KOPT-K1 (cell line): ENCODE data around the gene LSM7.

Source experiments
- H3K27ac ChIP-seq: fragments of 200-600 bp; sonication (generic); 2 replicates; pipeline ENCODE4 v1.5.1; 2016; ENCODE audit warnings: antibody characterized with exemption, mild to moderate bottlenecking, low read depth, low read length; ENCODE audit not compliant: poor library complexity, severe bottlenecking
- H3K36me3 ChIP-seq: fragments of 200-600 bp; sonication (generic); 2 replicates; pipeline ENCODE4 v1.5.1; 2017; ENCODE audit warnings: antibody characterized with exemption, mild to moderate bottlenecking, low read length, moderate library complexity; ENCODE audit not compliant: insufficient read depth
- H3K9me3 ChIP-seq: fragments of 200-600 bp; sonication (generic); 2 replicates; pipeline ENCODE4 v1.5.1; 2017; ENCODE audit warnings: antibody characterized with exemption, low read length, mild to moderate bottlenecking; ENCODE audit not compliant: insufficient read depth, poor library complexity, severe bottlenecking

Gene LSM7

DNA sequence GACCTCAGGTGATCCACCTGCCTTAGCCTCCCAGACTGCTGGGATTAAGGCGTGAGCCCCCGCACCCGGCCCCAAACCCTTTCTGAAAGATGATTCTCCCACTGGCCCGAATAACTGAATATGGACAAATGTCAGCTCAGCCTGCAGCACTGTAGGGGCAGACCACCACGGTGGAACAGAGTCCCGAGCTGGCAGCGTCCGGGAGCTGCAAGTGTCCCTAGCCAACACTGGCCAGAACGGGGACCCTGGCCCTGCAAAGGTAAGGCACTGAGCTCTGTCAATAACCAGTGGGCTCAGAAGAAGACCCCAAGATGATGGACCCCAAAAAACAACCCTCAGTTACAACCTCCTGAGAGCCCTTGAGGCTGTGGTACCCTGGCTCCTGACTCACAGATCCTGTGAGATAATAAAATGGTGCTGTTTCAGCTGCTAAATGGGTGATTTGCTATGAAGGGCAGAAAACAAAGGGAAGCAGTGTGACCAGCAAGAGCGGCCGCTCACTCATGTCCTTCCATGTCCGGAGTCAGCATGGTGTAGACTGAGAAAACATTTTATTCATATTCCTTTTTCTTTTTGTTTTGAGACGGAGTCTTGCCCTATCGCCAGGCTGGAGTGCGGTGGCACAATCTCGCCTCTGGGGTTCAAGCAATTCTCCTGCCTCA is 1.6 kb downstream of the LSM7 start:
- Histone ChIP-seq H3K36me3 (peaks cover 48% of the 10 kb centered on the region), H3K9me3 (no peaks in the 10 kb centered on the region), H3K27ac (peak overlapping the region; percentile 94)

DNA sequence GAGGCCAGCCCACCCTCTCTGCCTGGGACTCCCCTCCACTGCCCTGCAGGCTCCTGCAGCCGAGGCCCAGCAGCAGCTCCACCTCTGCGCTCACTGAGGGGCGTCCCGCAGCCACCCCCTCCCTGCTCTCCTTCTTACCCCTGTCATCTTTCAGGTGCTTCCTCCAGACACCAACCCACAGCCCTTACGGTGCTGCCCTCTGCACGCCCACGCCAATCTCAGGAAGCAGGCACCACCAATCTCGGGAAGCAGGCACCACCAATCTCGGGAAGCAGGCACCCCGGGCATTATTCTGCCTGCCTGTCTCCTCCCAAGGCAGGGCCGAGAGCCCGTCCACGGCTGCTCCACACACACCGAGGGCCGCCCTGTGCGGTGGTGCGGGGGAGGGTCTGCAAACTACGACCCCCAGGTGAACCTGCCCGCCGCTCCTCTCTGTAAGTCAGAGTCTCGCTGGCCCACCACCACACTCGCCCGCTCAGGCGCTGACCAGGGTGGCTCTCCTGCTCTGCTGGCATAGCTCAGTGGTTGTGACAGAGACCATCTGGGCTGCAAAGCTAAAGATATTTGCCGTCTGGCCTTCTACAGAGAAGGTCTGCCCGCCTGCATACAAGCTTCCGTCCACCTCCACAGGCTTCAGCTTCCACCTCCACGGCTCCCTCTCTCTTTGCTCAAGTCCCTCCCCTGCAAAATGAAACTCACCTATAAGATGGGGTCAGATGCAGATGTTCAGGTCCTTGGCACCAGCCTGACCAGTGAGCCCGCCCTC is 2.9 kb downstream of the LSM7 start:
- peaks cover 61% of the 10 kb centered on the region for H3K36me3 ChIP-seq
- no peak overlapping the region for H3K27ac ChIP-seq
- H3K9me3 ChIP-seq = no peaks in the 10 kb centered on the region

DNA sequence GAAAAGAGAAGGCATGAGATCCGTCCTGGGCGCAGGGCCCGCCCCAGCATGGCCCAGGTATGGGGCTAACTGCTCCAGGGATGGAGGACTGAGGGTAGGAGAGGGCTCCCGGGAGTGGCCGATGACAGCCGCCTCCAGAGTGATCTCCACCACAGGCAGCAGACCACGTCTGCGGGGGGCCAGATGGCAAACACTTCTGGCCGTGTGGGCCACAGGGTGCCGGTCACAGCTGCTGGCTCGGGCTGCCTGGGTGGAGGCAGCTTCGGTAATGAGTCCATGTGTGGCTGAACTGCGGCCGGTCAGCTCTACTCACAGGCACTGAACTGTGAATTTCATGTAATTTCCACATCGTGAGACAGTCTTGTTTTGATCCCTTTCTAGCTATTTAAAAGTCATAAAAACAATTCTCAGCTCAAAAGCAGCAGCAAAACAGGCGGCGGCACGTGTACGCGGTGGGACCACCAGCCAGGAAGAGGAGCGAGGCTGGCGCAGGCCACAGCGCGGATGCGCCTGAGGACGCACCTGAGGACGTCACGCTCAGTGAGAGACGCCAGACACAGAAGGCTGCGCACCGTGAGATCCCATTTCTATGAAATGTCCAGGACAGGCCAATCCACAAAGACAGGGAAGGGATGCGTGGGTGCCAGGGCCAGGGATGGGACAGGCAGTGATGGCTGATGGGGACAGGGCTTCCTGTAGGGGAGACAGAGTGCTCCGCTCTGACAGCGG is 4.0 kb downstream of the LSM7 start:
- no peak overlapping the region for H3K27ac ChIP-seq
- no peaks in the 10 kb centered on the region for H3K9me3 ChIP-seq
- peaks cover 61% of the 10 kb centered on the region for H3K36me3 ChIP-seq

GRCh38 chr19:2323707-2324106 is 4.7 kb downstream of the LSM7 start:
- H3K9me3 ChIP-seq = no peaks in the 10 kb centered on the region
- H3K36me3 ChIP-seq = peaks cover 61% of the 10 kb centered on the region
- no peak overlapping the region for H3K27ac ChIP-seq

GRCh38 chr19:2321565-2322283 is 6.7 kb downstream of the LSM7 start:
- peaks cover 58% of the 10 kb centered on the region for H3K36me3 ChIP-seq
- H3K27ac ChIP-seq = no peak overlapping the region
- H3K9me3 ChIP-seq = no peaks in the 10 kb centered on the region

- Histone ChIP-seq H3K27ac (no peak overlapping the region), H3K9me3 (no peaks in the 10 kb centered on the region), H3K36me3 (peaks cover 50% of the 10 kb centered on the region)
Observed at GRCh38 chr19:2320939-2321338, 7.4 kb downstream of the LSM7 start.

DNA sequence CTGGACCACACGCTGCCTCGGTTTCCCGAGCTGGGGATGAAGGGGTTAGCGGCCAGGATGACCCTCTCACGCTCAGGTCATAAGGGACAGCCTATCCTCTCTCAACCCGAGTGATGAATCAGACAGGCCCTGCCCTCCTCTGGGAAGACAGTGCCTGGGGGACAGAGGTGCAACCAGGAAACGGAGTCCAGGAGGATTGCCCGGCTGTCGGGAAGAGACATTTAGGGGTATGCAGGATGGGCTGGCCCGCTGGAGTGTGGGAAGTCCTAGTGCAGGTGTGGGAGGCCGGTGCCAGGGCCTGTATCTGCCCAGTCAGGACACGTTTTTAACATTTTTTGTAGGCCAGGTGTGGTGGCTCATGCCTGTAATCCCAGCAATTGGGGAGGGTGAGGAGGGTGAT is 8.3 kb downstream of the LSM7 start:
- H3K27ac ChIP-seq = no peak overlapping the region
- H3K9me3 ChIP-seq = peaks cover 6% of the 10 kb centered on the region
- peaks cover 41% of the 10 kb centered on the region for H3K36me3 ChIP-seq

DNA sequence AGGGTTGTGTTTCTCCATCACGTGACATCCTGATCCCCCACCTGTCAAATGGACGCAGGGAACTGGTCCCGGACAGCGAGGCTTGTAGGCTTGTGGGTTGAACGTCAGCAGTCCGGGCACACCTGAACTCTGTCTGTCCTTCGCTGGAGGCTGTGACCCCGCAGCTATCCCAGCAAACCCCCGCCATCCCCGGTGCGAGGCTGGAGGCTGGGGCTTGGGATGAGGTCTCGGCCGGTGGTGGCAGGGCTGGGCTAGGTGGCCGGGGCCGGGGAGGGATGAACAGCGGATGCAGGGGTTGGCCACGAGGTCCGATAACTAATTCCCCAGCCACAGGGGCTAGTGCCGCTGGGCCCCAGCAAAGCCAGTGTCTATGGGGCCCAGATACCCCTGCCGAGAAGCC is 8.8 kb downstream of the LSM7 start:
- Histone ChIP-seq H3K36me3 (peaks cover 36% of the 10 kb centered on the region), H3K27ac (no peak overlapping the region), H3K9me3 (peaks cover 11% of the 10 kb centered on the region)

- peaks cover 14% of the 10 kb centered on the region for H3K9me3 ChIP-seq
- H3K27ac ChIP-seq = no peak overlapping the region
- H3K36me3 ChIP-seq = peaks cover 30% of the 10 kb centered on the region
Observed at GRCh38 chr19:2318923-2319322, 9.5 kb downstream of the LSM7 start.

DNA sequence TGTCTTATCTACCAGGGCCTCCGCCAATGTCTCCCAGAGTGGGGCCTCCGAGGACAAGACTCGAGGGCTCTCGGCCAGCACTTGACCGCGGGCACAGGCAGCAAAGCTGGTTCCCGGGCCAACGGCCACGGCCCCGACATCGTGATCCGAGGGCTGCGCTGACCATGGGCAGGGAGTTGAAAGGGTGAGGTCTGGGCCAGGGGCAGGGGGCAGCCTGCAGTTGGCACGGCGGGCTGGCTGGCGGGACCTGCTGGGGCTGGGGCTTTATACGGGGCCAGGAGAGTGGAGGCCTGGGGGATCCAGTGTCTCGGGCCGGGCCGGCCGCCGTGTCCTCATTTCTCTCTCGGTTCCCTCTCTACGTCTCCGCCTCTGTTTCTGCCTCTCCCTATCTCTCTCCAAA is 10.6 kb downstream of the LSM7 start:
- H3K27ac ChIP-seq = no peak overlapping the region
- peaks cover 14% of the 10 kb centered on the region for H3K9me3 ChIP-seq
- H3K36me3 ChIP-seq = peaks cover 19% of the 10 kb centered on the region

DNA sequence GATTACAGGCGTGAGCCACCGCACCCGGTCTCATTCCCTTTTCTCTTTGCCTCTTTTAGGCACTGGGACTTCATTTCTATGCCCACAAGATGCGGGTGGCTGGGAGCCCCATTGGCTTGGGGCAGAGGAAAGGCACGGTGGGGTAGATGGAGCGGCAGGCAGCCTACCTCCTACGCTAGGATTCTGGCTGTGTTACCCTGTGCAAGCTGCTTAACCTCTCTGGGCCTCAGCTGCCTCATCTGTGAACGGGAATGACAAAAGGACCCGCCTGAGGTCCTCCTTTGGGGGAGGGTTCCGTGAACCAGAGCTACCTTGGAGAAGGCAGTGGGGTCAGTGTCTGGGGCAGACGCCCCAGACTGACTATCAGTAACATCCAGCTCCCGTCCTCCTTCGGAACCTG is 11.1 kb downstream of the LSM7 start:
- Histone ChIP-seq H3K36me3 (peaks cover 14% of the 10 kb centered on the region), H3K9me3 (peaks cover 14% of the 10 kb centered on the region), H3K27ac (no peak overlapping the region)

DNA sequence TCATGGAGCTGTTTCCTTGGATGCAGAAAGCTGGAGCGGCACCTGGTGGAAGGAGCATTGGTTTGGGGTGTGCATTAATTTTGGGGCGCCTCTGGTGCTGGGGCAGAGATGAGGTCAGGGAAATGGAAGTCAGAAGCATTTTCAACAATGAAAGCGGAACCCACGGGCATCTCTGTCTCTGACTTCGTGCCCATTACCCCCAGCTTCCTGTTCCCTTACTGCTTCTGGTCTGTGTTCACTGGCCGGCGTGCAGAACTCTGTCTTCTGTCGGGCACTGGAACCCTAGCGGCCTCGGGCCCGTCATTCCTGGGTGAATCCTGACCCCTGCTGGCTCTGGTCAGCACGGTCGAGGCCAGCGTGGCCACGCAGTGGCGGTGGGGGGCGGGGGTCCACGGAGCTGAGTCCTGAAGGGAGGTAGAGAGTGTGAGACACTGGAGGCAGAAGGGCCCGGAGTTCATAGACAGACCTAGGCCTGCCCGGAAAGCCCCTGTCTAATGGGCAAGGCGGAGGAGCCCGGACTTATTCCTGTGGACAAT is 12.5 kb downstream of the LSM7 start:
- Histone ChIP-seq H3K27ac (no peak overlapping the region), H3K36me3 (peaks cover 3% of the 10 kb centered on the region)

DNA sequence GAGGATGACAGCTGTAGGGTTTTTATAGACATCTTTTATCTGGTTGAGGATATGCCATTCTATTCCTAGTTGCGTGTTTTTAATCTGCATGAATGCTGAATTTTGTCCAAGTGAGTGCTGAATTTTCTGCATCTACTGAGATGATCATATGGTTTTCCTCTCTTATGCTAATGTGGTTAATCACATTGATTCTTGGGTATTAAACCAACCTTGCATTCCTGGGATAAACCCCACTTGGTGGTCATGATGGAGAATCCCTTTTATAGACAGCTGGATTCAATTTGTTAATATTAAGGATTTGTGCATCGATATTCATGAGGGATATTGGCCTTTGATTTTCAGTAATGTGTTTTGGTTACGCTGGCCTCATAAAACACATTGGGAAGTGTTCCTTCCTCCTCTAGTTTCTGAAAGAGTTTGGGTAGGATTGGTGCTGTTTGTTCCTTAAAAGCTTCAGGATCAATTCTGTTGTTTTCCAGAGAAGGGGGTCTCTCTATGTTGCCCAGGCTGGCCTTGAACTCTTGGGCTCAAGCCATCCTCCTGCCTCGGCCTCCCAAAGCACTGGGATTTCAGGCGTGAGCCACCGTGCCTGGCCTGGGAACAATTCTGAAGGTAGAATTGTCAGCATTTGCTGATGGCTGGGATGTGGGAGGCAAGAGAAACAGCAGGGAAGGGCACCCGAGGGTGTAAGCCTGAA is 13.1 kb downstream of the LSM7 start:
- Histone ChIP-seq H3K27ac (no peak overlapping the region), H3K36me3 (no peaks in the 10 kb centered on the region), H3K9me3 (peaks cover 14% of the 10 kb centered on the region)

More for the DNA sequence above, 12.5 kb downstream of the LSM7 start:
- peaks cover 14% of the 10 kb centered on the region for H3K9me3 ChIP-seq

DNA sequence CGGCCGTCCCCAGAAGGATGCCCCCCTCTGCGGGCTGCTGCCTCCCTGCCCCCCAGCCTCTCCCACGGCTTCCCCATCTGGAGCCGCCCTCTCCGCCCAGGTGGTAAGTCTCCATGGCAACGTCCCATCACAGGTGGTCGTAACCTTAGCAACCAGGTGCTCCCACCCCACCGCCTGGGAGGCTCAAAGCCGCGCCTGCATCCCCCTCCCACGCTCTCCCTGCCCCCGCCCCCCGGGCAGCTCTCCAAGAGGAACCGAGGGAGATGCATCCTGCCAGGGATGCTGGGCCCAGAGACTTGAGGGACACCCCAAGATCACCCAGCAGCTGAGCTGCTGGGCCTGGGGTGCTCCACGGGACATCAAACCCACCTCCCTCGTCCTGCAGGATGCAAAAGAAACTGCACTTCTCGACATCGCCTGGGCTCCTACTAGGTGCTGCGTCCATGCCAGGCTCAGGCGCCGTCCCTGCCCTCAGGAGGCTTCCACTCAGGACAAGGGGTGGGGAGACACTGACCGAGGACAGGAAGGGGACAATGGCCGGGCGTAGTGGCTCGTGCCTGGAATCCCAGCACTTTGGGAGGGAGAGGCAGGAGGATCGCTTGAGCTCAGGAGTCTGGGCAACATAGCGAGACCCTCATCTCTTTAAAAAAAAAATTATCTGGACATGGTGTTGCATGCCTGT is 15.4 kb downstream of the LSM7 start:
- peaks cover 14% of the 10 kb centered on the region for H3K9me3 ChIP-seq

More for the DNA sequence above, 15.4 kb downstream of the LSM7 start:
- H3K27ac ChIP-seq = no peak overlapping the region
- H3K36me3 ChIP-seq = no peaks in the 10 kb centered on the region
